ENCODE results near the gene DGLUCY. TPM values are rescaled to one million over a fixed set of nuclear protein-coding genes. Genes with fewer than 3 reads are reported as not detected.

The DGLUCY gene
- total and polyA plus RNA-seq, 2 of the 13 experiments (the other 11 are each of a cell fraction or from before 2014, with no cell fraction given): 14.8 to 36.3 TPM

DNA sequence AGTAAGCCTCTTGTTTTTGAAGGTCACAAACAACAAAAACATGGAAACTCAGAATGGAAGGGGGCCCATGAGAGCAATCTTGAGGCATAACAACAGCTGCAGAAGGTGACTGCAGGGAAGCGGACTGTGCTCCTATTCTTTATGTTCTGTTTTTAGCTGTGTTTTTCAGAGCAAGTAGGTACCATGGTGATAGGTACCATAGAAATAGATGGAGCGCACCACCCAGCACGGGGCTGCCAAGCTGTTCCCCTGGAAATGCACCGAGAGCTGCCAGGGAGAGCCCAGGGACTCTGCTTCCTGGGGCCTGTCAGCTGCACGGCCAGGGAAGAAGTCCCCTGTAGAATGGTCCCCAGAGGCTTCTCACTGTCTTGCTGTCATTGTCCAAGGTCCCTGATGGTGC is 32.8 kb downstream of the DGLUCY start:
- WGBS (ENCODE audit: low lambda C conversion rate): 97% methylated on average over 4 of the region's 5 CpGs

More for the DNA sequence above, 32.8 kb downstream of the DGLUCY start:
- FAIRE-seq (no peak), DNase-seq (ENCODE audit: low spot score) (no peak), ATAC-seq (no peak)
- no peak for TF ChIP-seq ARNTL (CRISPR knock-in tag; IDR thresholded peaks at IDR 0.05)
- no peak for TF ChIP-seq DMAP1 (CRISPR knock-in tag; IDR thresholded peaks at IDR 0.05)
- TF ChIP-seq ZNF772 (CRISPR knock-in tag; IDR thresholded peaks at IDR 0.05): no peak
- TF ChIP-seq, protein P1, sequence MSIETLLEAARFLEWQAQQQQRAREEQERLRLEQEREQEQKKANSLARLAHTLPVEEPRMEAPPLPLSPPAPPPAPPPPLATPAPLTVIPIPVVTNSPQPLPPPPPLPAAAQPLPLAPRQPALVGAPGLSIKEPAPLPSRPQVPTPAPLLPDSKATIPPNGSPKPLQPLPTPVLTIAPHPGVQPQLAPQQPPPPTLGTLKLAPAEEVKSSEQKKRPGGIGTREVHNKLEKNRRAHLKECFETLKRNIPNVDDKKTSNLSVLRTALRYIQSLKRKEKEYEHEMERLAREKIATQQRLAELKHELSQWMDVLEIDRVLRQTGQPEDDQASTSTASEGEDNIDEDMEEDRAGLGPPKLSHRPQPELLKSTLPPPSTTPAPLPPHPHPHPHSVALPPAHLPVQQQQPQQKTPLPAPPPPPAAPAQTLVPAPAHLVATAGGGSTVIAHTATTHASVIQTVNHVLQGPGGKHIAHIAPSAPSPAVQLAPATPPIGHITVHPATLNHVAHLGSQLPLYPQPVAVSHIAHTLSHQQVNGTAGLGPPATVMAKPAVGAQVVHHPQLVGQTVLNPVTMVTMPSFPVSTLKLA (IDR thresholded peaks at IDR 0.05): no peak
- TF ChIP-seq, protein P2, sequence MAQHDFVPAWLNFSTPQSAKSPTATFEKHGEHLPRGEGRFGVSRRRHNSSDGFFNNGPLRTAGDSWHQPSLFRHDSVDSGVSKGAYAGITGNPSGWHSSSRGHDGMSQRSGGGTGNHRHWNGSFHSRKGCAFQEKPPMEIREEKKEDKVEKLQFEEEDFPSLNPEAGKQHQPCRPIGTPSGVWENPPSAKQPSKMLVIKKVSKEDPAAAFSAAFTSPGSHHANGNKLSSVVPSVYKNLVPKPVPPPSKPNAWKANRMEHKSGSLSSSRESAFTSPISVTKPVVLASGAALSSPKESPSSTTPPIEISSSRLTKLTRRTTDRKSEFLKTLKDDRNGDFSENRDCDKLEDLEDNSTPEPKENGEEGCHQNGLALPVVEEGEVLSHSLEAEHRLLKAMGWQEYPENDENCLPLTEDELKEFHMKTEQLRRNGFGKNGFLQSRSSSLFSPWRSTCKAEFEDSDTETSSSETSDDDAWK (CRISPR knock-in tag; IDR thresholded peaks at IDR 0.05): no peak
- TF ChIP-seq, protein P3, sequence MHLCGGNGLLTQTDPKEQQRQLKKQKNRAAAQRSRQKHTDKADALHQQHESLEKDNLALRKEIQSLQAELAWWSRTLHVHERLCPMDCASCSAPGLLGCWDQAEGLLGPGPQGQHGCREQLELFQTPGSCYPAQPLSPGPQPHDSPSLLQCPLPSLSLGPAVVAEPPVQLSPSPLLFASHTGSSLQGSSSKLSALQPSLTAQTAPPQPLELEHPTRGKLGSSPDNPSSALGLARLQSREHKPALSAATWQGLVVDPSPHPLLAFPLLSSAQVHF (CRISPR knock-in tag; IDR thresholded peaks at IDR 0.05): no peak
- Histone ChIP-seq H3K79me2 (ENCODE audit: insufficient read depth, low read length) (no peaks in the 10 kb centered on the region), H3K4me2 (ENCODE audit: low read depth, low read length) (no peak overlapping the region), H3K9me3 (ENCODE audit: low read length) (no peaks in the 10 kb centered on the region), H3K36me3 (replicated peaks in 1 of 2; ENCODE audit: control insufficient read depth in 1 of 2, insufficient read depth in 2 of 2, low read length in 2 of 2) (peaks cover 5 to 18% of the 10 kb centered on the region in 2 experiments), H3K9ac (ENCODE audit: insufficient read depth, low read depth, low read length) (no peak overlapping the region), H3K27me3 (ENCODE audit: control insufficient read depth in 1 of 2, insufficient read depth in 2 of 2, low read length in 2 of 2) (no peaks in the 10 kb centered on the region), H3K4me3 (replicated peaks in 1 of 3; ENCODE audit: insufficient read depth in 1 of 3, low read depth in 2 of 3, low read length in 3 of 3) (no peak overlapping the region), H3K4me1 (ENCODE audit: insufficient read depth, low read length) (peaks cover 21% of the 10 kb centered on the region), H4K20me1 (ENCODE audit: insufficient read depth, low read length) (no peaks in the 10 kb centered on the region), H3K27ac (ENCODE audit: extremely low read length, insufficient read depth, low read length) (no peak overlapping the region), H2AFZ (ENCODE audit: low read length) (no peak overlapping the region)
- intact Hi-C loops (cut with micrococcal nuclease; ENCODE audit: unreplicated experiment) (no loop called here), in situ Hi-C loops (cut with HindIII; ENCODE audit: extremely low pct_ligation_motif_present, low pct_unique_long_range_greater_than_20kb) (loop anchor here (10.0 kb wide), 1 partner anchor 242 kb away; no protein-coding TSS in a partner anchor)
- CTCF ChIA-PET (ENCODE audit: low intra/inter-chr PET ratio, low total read pairs): no interaction called here
- BruUV-seq (replicated peaks): no TSS peak
- POLR2A ChIA-PET: no interaction called here

Measured in HepG2 (cell line).